Cardiac fibroblast (primary cell): ENCODE data around the gene MT4.

ENCODE experiments used
- DNase-seq, 2 donors: peaks; one replicate each; pipeline versions ENCODE4 v3.0.0 to v3.0.0-alpha.2; 2010; ENCODE audit warnings: low read depth in 2 of 2
- H3K4me3 ChIP-seq, 2 donors: replicated peaks in 1 of 2; 1 replicate in 1 of 2; 2 replicates in 1 of 2; pipeline ENCODE4 v1.5.1; 2011; ENCODE audit warnings: low read depth in 2 of 2, low read length in 2 of 2, mild to moderate bottlenecking in 2 of 2, moderate library complexity in 1 of 2
- TF ChIP-seq, protein P1 (sequence below): IDR thresholded peaks from one replicate; pipeline ENCODE4 v1.5.1; 2011; ENCODE audit warnings: low read depth, mild to moderate bottlenecking, low read length, inconsistent platforms

Gene MT4

DNA sequence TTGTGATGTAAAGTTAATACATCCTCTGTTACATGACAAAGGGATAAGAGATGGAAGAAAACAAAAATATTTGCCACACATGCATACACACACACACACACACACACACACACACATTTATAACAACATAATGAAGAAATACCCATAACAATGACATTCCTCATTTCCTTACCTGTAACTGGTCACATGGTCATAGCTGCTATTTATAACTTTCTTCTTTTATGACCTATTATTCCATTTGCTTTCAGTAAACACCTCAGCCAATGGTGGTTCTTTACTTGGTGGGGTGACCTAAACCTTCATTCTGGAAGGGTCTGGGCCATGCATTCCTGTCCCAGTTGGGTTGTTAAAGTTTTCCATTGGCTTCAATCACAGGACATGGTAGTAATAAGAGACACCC lies 48.8 kb downstream of the MT4 start:
- H3K4me3 ChIP-seq = no peak overlapping the region
- TF ChIP-seq, protein P1, sequence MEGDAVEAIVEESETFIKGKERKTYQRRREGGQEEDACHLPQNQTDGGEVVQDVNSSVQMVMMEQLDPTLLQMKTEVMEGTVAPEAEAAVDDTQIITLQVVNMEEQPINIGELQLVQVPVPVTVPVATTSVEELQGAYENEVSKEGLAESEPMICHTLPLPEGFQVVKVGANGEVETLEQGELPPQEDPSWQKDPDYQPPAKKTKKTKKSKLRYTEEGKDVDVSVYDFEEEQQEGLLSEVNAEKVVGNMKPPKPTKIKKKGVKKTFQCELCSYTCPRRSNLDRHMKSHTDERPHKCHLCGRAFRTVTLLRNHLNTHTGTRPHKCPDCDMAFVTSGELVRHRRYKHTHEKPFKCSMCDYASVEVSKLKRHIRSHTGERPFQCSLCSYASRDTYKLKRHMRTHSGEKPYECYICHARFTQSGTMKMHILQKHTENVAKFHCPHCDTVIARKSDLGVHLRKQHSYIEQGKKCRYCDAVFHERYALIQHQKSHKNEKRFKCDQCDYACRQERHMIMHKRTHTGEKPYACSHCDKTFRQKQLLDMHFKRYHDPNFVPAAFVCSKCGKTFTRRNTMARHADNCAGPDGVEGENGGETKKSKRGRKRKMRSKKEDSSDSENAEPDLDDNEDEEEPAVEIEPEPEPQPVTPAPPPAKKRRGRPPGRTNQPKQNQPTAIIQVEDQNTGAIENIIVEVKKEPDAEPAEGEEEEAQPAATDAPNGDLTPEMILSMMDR = no peak

DNA sequence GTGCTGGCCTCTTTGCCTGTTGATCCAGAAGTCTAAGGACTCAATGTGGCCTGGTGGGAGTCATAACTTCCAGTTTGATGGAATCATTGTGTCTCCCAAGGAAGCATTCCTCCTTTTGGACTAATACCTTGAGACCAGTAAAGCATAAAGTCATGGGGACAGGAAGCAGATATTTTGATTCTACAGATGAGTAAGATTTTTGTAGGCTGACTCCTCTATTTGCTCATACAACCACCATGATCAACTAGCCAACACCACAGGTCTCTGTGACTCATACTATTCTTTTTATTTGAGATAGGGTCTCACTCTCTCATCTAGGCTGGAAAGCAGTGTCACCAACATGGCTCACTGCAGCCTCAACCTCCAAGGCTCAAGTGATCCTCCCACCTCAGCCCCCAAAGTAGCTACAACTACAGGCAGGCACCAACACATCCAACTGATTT lies 49.7 kb downstream of the MT4 start:
- TF ChIP-seq, protein P1 = no peak
- H3K4me3 ChIP-seq = no peak overlapping the region
- peak in 1 of 2 donors; percentile 82 for DNase-seq

More for the DNA sequence above, 48.8 kb downstream of the MT4 start:
- no peak for DNase-seq

DNA sequence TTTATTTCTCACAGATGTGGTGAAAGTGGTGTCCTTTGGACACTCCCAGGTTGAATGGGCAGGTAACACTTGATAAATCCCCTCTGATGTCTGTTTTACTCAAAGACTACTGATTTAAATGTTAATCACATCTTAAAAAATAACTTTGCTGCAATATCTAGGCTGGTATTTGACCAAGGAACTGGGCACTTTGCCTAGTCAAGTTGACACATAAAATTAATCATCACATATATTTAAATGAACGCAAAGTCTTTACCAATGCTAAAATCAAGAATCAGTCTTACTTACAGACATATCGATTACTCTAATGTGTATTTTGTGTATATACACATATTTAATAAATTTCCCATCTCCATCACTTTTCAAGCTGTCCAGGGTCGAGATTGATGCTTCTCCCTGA lies 50.5 kb downstream of the MT4 start:
- no peak overlapping the region for H3K4me3 ChIP-seq
- TF ChIP-seq, protein P1 = no peak
- peak; percentile 36 to 71 for DNase-seq

DNA sequence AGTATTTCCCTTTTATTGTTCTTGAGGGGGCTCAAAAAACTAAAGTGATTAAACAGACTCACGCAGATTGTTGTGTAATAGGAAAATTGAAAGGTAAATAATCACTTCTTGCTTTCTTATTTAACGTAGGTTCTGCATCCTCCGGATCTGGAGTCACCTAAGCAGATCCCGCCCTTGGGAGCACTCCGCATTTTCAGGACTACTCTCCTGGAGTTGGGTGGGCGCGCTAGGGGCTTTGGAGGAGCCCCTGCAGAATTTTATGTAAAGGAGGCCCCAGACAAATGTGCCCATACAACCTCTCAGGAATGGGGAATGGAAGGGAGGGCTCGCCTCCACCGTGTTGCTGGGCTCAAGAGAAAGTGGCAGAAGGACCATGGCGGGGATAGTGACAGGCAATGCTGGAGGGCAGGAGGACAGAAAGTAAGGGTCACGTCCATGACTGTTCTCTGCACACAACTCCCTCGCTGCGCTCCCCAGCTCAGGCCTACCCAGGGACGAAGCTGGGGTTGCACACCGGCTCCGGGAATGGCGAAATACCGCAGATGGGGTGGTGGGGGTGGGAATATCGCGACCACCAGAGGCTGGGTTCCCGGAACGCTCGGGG lies 51.8 kb downstream of the MT4 start:
- TF ChIP-seq, protein P1 = no peak
- no peak for DNase-seq
- peak overlapping the region; percentile 25 to 60 for H3K4me3 ChIP-seq

- TF ChIP-seq, protein P1 = no peak
- DNase-seq = peak; percentile 78
- peak overlapping the region; percentile 25 to 60 for H3K4me3 ChIP-seq
Observed at GRCh38 chr16:56617212-56618085, 52.6 kb downstream of the MT4 start.

DNA sequence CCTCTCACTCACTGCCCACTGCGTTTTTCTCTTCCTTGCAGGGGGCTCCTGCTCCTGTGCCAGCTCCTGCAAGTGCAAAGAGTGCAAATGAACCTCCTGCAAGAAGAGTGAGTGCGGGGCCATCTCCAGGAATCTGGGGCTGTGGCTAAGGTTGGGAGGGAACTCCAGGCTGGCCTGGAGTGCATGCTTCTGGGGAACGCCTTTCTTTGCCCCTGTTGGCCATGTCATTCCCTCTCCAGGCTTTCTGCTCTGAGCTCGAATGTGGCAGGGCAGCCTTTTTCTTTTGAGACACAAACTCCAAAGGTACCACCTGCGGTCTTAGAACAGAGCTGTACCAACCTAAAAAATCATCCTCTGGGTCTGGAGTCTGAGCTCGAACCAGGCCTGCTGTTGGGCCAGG lies 53.3 kb downstream of the MT4 start:
- TF ChIP-seq, protein P1 = no peak
- DNase-seq = no peak
- peak overlapping the region in 1 of 2 donors; percentile 60 for H3K4me3 ChIP-seq
